CD14-positive monocyte (primary cell): Measurements from ENCODE around the gene DHX30. TPM values are rescaled to one million over a fixed set of nuclear protein-coding genes. Genes with fewer than 3 reads are reported as not detected.

Experiments used
- DNase-seq, 3 donors: peaks; one replicate each; pipeline ENCODE4 v3.0.0-alpha.2; 2011 to 2022
- H2AFZ ChIP-seq: 2 replicates; pipeline ENCODE4 v1.6.0; 2012; ENCODE audit warnings: mild to moderate bottlenecking, low read depth, low read length, inconsistent platforms; ENCODE audit not compliant: insufficient read depth, poor library complexity, severe bottlenecking
- H3K27ac ChIP-seq, 2 donors: 1 replicate in 1 of 2; 2 replicates in 1 of 2; pipeline ENCODE4 v1.5.1; 2012 to 2013; ENCODE audit warnings: low read length in 2 of 2, control low read depth in 1 of 2, inconsistent platforms in 1 of 2, low read depth in 1 of 2, mild to moderate bottlenecking in 1 of 2
- H3K27me3 ChIP-seq, 2 donors: one replicate each; pipeline versions ENCODE4 v1.6.0 to v1.6.1; 2011 to 2013; ENCODE audit warnings: low read length in 2 of 2; ENCODE audit not compliant: control insufficient read depth in 2 of 2, insufficient read depth in 2 of 2
- H3K36me3 ChIP-seq, 2 donors: replicated peaks in 1 of 2; 1 replicate in 1 of 2; 2 replicates in 1 of 2; pipeline versions ENCODE4 v1.5.1 to v1.6.1; 2012 to 2013; ENCODE audit warnings: low read length in 2 of 2, control low read depth in 1 of 2, inconsistent platforms in 1 of 2, mild to moderate bottlenecking in 1 of 2; ENCODE audit not compliant: insufficient read depth in 2 of 2, control insufficient read depth in 1 of 2
- H3K4me1 ChIP-seq, 2 donors: 1 replicate in 1 of 2; 2 replicates in 1 of 2; pipeline versions ENCODE4 v1.5.1 to v1.6.1; 2012 to 2013; ENCODE audit warnings: low read length in 2 of 2, control low read depth in 1 of 2, inconsistent platforms in 1 of 2, mild to moderate bottlenecking in 1 of 2, moderate library complexity in 1 of 2; ENCODE audit not compliant: insufficient read depth in 2 of 2, control insufficient read depth in 1 of 2
- H3K4me2 ChIP-seq: replicated peaks from 2 replicates; pipeline ENCODE3; 2012; ENCODE audit warnings: low read length, moderate library complexity, mild to moderate bottlenecking; ENCODE audit not compliant: poor library complexity, severe bottlenecking; ENCODE audit errors: extremely low read depth
- H3K4me3 ChIP-seq, 3 experiments: fragments of 200-600 bp in 1 of 3; sonication (generic) in 1 of 3; replicated peaks in 1 of 3; 1 replicate in 2 of 3; 2 replicates in 1 of 3; pipeline ENCODE4 v1.5.1; 2011 to 2013; ENCODE audit warnings: low read length in 3 of 3, mild to moderate bottlenecking in 3 of 3, control low read depth in 2 of 3, low read depth in 2 of 3, inconsistent platforms in 1 of 3, moderate library complexity in 1 of 3
- H3K79me2 ChIP-seq: 2 replicates; pipeline ENCODE4 v1.6.0; 2012; ENCODE audit warnings: mild to moderate bottlenecking, control low read depth, inconsistent platforms, low read length, moderate library complexity; ENCODE audit not compliant: insufficient read depth
- H3K9ac ChIP-seq: 2 replicates; pipeline ENCODE4 v1.6.0; 2017; ENCODE audit warnings: low read length, mild to moderate bottlenecking; ENCODE audit not compliant: insufficient read depth, poor library complexity, severe bottlenecking
- H3K9me3 ChIP-seq, 2 donors: replicated peaks in 1 of 2; 1 replicate in 1 of 2; 2 replicates in 1 of 2; pipeline versions ENCODE4 v1.5.1 to v1.6.1; 2012 to 2013; ENCODE audit warnings: low read length in 2 of 2, control low read depth in 1 of 2; ENCODE audit not compliant: control insufficient read depth in 1 of 2, insufficient read depth in 1 of 2
- H4K20me1 ChIP-seq: 2 replicates; pipeline ENCODE4 v1.6.0; 2012; ENCODE audit warnings: mild to moderate bottlenecking, low read length, control low read depth, moderate library complexity; ENCODE audit not compliant: insufficient read depth
- H3K27ac Mint-ChIP-seq, 7 donors: one replicate each; pipeline ENCODE4 v1.8.0; 2020; ENCODE audit warnings: mild to moderate bottlenecking in 7 of 7, mixed read lengths in 7 of 7, moderate library complexity in 6 of 7, inconsistent platforms in 2 of 7
- H3K27me3 Mint-ChIP-seq, 3 donors: one replicate each; pipeline ENCODE4 v1.8.0; 2021 to 2022; ENCODE audit warnings: low read depth in 3 of 3, mild to moderate bottlenecking in 3 of 3, mixed read lengths in 3 of 3, moderate library complexity in 3 of 3, inconsistent platforms in 1 of 3
- H3K36me3 Mint-ChIP-seq, 2 donors: one replicate each; pipeline ENCODE4 v1.8.0; 2020; ENCODE audit warnings: mixed read lengths in 2 of 2, inconsistent platforms in 1 of 2, mild to moderate bottlenecking in 1 of 2
- H3K4me1 Mint-ChIP-seq: one replicate; pipeline ENCODE4 v1.8.0; 2020; ENCODE audit warnings: mild to moderate bottlenecking, mixed read lengths
- H3K4me3 Mint-ChIP-seq, 2 donors: one replicate each; pipeline ENCODE4 v1.8.0; 2020; ENCODE audit warnings: mild to moderate bottlenecking in 2 of 2, mixed read lengths in 2 of 2, moderate library complexity in 1 of 2
- H3K9me3 Mint-ChIP-seq, 7 donors: one replicate each; pipeline ENCODE4 v1.8.0; 2020 to 2022; ENCODE audit warnings: mixed read lengths in 7 of 7, mild to moderate bottlenecking in 6 of 7, moderate library complexity in 6 of 7, inconsistent platforms in 2 of 7
- WGBS: methylation state at CpG from one replicate; pipeline ENCODE4 v1.1.5; 2013; ENCODE audit warnings: missing lambda C conversion rate; ENCODE audit not compliant: insufficient coverage; 5-methylcytosine and 5-hydroxymethylcytosine counted together
- intact Hi-C, 2 donors: fragments of 100-400 bp; cut with micrococcal nuclease; formaldehyde crosslinking; loops; one replicate each; pipeline versions ENCODE4 v1.15.0 to v1.15.1; 2023
- polyA plus RNA-seq, 3 donors: library from polyadenylated mRNA; depleted of rRNA in 1 of 3; unstranded in 2 of 3; stranded (reverse) in 1 of 3; fragments of 300-500 nt in 2 of 3; fragments of >200 nt in 1 of 3; fragmentation: Illumina TruSeq in 2 of 3; gene quantifications; 1 replicate in 2 of 3; 2 replicates in 1 of 3; pipeline ENCODE4 v1.2.3, GENCODE V29; 2012 to 2021
- small RNA-seq: library from RNA; depleted of rRNA; stranded (forward); fragments of <200 nt; gene quantifications from one replicate; pipeline ENCODE3, GENCODE V24; 2012; ENCODE audit warnings: low read depth; ENCODE audit not compliant: insufficient read length
- TF ChIP-seq, protein P1 (sequence below): fragments of 200-600 bp; IDR thresholded peaks from one replicate; pipeline ENCODE4 v1.8.0; 2022; ENCODE audit warnings: antibody characterized with exemption, mild to moderate bottlenecking

Gene DHX30
- polyA plus RNA-seq, 3 donors: 19.4 to 43.9 (median 20.1) TPM

DNA sequence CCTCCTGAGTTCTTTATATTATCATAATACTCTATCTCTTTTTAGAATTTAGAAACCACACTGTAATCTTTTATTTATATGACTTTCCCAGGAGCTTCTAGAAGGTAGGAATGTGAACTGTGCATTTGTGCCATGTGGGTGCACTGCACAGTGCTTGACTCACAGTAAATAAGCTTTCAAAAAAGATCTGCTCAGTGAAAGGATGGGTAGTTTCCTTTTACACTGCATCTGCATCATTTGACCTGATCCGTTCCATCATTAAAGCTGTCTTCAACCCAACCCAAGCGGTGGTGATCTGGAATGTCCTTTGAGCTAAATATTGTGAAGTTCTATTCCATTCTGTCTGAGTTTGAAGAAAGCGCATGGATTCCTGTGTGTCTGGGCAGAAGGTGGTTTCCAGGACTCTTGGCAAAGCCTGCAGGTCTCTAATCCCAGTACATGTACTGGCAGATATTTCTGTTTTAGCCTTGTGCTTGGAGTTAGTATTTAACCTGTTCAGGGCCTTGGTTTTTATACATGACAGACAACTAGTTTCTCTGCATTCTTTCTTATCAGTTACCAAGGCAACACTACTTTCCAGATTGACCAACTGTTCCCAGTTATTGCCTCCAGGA, 96.7 kb downstream of the DHX30 start:
- Histone ChIP-seq H3K9ac (no peak overlapping the region), H3K27me3 (no peaks in the 10 kb centered on the region), H3K4me1 (no peaks in the 10 kb centered on the region), H3K4me2 (no peak overlapping the region), H3K79me2 (no peaks in the 10 kb centered on the region), H3K4me3 (no peak overlapping the region), H3K36me3 (peaks cover 0 to 59% of the 10 kb centered on the region in 2 donors), H3K9me3 (no peaks in the 10 kb centered on the region), H3K27ac (no peak overlapping the region), H2AFZ (no peak overlapping the region), H4K20me1 (no peaks in the 10 kb centered on the region)
- Mint-ChIP-seq H3K27ac (peak overlapping the region in 1 of 7 donors; percentile 30), H3K4me1 (no peaks in the 10 kb centered on the region), H3K4me3 (no peak overlapping the region), H3K36me3 (peaks cover 28 to 52% of the 10 kb centered on the region in 2 donors), H3K27me3 (no peaks in the 10 kb centered on the region), H3K9me3 (peaks cover 0 to 2% (median 0%) of the 10 kb centered on the region in 7 donors)
- 100% methylated on average over 1 of the region's 3 CpGs for WGBS
- TF ChIP-seq, protein P1, sequence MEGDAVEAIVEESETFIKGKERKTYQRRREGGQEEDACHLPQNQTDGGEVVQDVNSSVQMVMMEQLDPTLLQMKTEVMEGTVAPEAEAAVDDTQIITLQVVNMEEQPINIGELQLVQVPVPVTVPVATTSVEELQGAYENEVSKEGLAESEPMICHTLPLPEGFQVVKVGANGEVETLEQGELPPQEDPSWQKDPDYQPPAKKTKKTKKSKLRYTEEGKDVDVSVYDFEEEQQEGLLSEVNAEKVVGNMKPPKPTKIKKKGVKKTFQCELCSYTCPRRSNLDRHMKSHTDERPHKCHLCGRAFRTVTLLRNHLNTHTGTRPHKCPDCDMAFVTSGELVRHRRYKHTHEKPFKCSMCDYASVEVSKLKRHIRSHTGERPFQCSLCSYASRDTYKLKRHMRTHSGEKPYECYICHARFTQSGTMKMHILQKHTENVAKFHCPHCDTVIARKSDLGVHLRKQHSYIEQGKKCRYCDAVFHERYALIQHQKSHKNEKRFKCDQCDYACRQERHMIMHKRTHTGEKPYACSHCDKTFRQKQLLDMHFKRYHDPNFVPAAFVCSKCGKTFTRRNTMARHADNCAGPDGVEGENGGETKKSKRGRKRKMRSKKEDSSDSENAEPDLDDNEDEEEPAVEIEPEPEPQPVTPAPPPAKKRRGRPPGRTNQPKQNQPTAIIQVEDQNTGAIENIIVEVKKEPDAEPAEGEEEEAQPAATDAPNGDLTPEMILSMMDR: no peak
- intact Hi-C loops: no loop called here
- DNase-seq: no peak

Small RNA genes lying within 50 kb of the gene (small RNA-seq; reads per million reads assigned to genes)
- gene MIR1226 (42.3 reads per million, percentile 93 among the genes with 10 or more reads in this experiment), gene RF02271 (not detected)

Other genes with a start within 250 kb of the DHX30 start
- not detected for gene CSPG5, start 224.3 kb upstream of the DHX30 start, polyA plus RNA-seq
- 10 to 100 TPM in 2 of 3 donors, 1 to 10 TPM in 1; 8.8 to 33.5 (median 20.5) TPM for gene SMARCC1, start 21.2 kb upstream of the DHX30 start, polyA plus RNA-seq
- 10 to 100 TPM in 2 of 3 donors, 1 to 10 TPM in 1; 6.2 to 24.1 (median 18.4) TPM for gene MAP4, start 213.3 kb downstream of the DHX30 start, polyA plus RNA-seq